Prostate gland (tissue), 2 donors: ENCODE results near the gene FAHD1. TPM values are rescaled to one million over a fixed set of nuclear protein-coding genes. Genes with fewer than 3 reads are reported as not detected.
"Not testable (repeated sequence)": the region's sequence is repeated elsewhere in the genome, so short reads cannot be mapped to it uniquely, and the experiment has no call there.

ENCODE experiments used
- DNase-seq: peaks from one replicate; pipeline ENCODE4 v3.0.0-alpha.2; 2019; ENCODE audit warnings: low spot score
- H3K27ac ChIP-seq, 2 donors: fragments of 200-600 bp; sonication (generic); 2 replicates each; pipeline ENCODE4 v1.5.1; 2017 to 2019
- H3K27me3 ChIP-seq: fragments of 200-600 bp; sonication (generic); replicated peaks from 2 replicates; pipeline ENCODE4 v1.5.1; 2019; ENCODE audit not compliant: insufficient read depth
- H3K36me3 ChIP-seq, 2 donors: fragments of 200-600 bp; sonication (generic); 1 replicate in 1 of 2; 2 replicates in 1 of 2; pipeline versions ENCODE4 v1.5.1 to v1.8.1; 2017 to 2019
- H3K4me1 ChIP-seq: fragments of 200-600 bp; sonication (generic); replicated peaks from 2 replicates; pipeline ENCODE4 v1.5.1; 2019
- H3K4me3 ChIP-seq, 2 donors: fragments of 200-600 bp; sonication (generic); 2 replicates each; pipeline ENCODE4 v1.5.1; 2017 to 2019
- H3K9me3 ChIP-seq: fragments of 200-600 bp; sonication (generic); 2 replicates; pipeline ENCODE4 v1.5.1; 2017
- CTCF ChIP-seq, 4 experiments: fragments of 200-600 bp in 2 of 4; fragments of 450-650 bp in 2 of 4; sonication (generic) in 2 of 4; IDR thresholded peaks; 1 replicate in 3 of 4; 2 replicates in 1 of 4; pipeline ENCODE4 v1.5.1; 2016 to 2019; ENCODE audit warnings: antibody characterized with exemption in 4 of 4, mild to moderate bottlenecking in 2 of 4, moderate library complexity in 2 of 4
- POLR2A ChIP-seq: fragments of 450-650 bp; IDR thresholded peaks from one replicate; pipeline ENCODE4 v1.6.1; 2016; ENCODE audit warnings: antibody characterized with exemption, mild to moderate bottlenecking
- POLR2AphosphoS5 ChIP-seq: sonication (generic); formaldehyde crosslinking; IDR thresholded peaks from one replicate; pipeline ENCODE4 v1.6.1; 2017; ENCODE audit warnings: antibody characterized with exemption
- whole genome bisulfite sequencing: methylation state at CpG from one replicate; pipeline ENCODE4 v1.1.5; 2018; 5-methylcytosine and 5-hydroxymethylcytosine counted together
- intact Hi-C: fragments of 100-400 bp; cut with DNase I; formaldehyde crosslinking; loops from one replicate; pipeline ENCODE4 v1.14.2; 2022
- total RNA-seq, 2 donors: library from RNA; depleted of rRNA; stranded (reverse); fragments of >200 nt; gene quantifications; one replicate each; pipeline ENCODE4 v1.1.0, GENCODE V29; 2016

Gene FAHD1
- total RNA-seq, 2 donors from 2014 or later: 42.3 to 45.5 TPM

- Histone ChIP-seq H3K27ac (no peak overlapping the region), H3K4me3 (no peak overlapping the region), H3K4me1 (no peaks in the 10 kb centered on the region), H3K9me3 (no peaks in the 10 kb centered on the region), H3K36me3 (no peaks in the 10 kb centered on the region), H3K27me3 (no peaks in the 10 kb centered on the region)
- DNase-seq: no peak
- WGBS: 89% methylated on average over 12 of the region's 33 CpGs
- TF ChIP-seq POLR2A (no peak), CTCF (IDR thresholded peaks at IDR 0.05) (no peak), POLR2AphosphoS5 (no peak)
- intact Hi-C loops: no loop called here
These were observed 34.0 kb upstream of the FAHD1 start for GRCh38 chr16:1792836-1793577.

GRCh38 chr16:1793578-1794220 is 33.3 kb upstream of the FAHD1 start, which contains the start of gene IGFALS:
Gene IGFALS (minus strand): TSS chr16:1793705. CDS start chr16:1793652, 53 bp downstream.
- no peaks in the 10 kb centered on the region for H3K36me3 ChIP-seq
- no peaks in the 10 kb centered on the region for H3K9me3 ChIP-seq
- H3K27me3 ChIP-seq: no peaks in the 10 kb centered on the region
- H3K4me1 ChIP-seq: no peaks in the 10 kb centered on the region
- DNase-seq: peak; percentile 4
- H3K4me3 ChIP-seq: no peak within 1 kb of the TSS
- no peak within 1 kb of the TSS for H3K27ac ChIP-seq
- no peak for TF ChIP-seq POLR2AphosphoS5
- TF ChIP-seq CTCF (IDR thresholded peaks at IDR 0.05): no peak
- TF ChIP-seq POLR2A: no peak
- 28% methylated on average over 20 of the region's 28 CpGs for WGBS
- intact Hi-C loops: no loop called here

DNA sequence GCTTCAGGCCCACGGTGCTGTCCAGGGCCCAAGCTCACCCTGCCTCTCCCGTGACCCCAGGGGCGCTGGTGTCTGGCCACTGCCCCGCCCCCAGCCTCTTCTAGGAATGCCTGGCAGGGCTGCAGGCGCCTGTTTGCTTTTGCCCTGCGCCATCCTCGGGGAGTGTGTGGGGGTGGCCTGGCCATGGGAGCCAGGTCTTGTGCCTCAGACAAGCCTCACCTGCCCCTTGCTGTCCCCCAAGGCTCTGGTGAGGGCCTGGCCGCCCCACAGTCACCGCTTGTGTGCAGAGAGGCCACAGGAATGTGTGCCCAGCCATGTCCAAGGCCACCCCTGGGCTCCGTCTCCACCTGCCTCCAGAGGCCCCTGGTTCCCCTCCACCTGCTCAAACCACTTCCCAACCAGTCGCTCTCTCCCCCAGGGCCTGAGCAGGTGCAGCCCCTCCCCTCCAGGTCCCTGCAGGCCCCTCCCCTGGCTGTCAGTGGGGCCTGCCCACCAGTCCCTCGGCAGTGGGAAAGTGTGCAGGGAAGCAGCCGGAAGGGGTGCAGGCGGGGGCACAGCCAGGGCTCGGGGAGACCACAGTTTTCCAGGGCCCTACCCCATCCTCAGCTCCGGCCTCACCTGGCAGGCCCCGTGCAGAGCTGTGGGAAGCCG is 32.7 kb upstream of the FAHD1 start:
- Histone ChIP-seq H3K4me3 (no peak overlapping the region), H3K27ac (no peak overlapping the region), H3K9me3 (no peaks in the 10 kb centered on the region), H3K4me1 (no peaks in the 10 kb centered on the region), H3K27me3 (no peaks in the 10 kb centered on the region), H3K36me3 (no peaks in the 10 kb centered on the region)
- WGBS: 33% methylated on average over 17 of the region's 18 CpGs
- no peak for TF ChIP-seq POLR2AphosphoS5
- no peak for TF ChIP-seq CTCF (IDR thresholded peaks at IDR 0.05)
- TF ChIP-seq POLR2A: no peak
- DNase-seq: no peak
- intact Hi-C loops: no loop called here

- 75% methylated on average over 31 of the region's 32 CpGs for WGBS
- no peaks in the 10 kb centered on the region for H3K36me3 ChIP-seq
- DNase-seq: peak; percentile 3
- no peaks in the 10 kb centered on the region for H3K9me3 ChIP-seq
- H3K27me3 ChIP-seq: no peaks in the 10 kb centered on the region
- no peaks in the 10 kb centered on the region for H3K4me1 ChIP-seq
- no peak overlapping the region for H3K27ac ChIP-seq
- H3K4me3 ChIP-seq: no peak overlapping the region
- intact Hi-C loops: no loop called here
- TF ChIP-seq CTCF (IDR thresholded peaks at IDR 0.05) (no peak), POLR2AphosphoS5 (no peak), POLR2A (no peak)
These were observed 31.9 kb upstream of the FAHD1 start for GRCh38 chr16:1794908-1795666.

DNA sequence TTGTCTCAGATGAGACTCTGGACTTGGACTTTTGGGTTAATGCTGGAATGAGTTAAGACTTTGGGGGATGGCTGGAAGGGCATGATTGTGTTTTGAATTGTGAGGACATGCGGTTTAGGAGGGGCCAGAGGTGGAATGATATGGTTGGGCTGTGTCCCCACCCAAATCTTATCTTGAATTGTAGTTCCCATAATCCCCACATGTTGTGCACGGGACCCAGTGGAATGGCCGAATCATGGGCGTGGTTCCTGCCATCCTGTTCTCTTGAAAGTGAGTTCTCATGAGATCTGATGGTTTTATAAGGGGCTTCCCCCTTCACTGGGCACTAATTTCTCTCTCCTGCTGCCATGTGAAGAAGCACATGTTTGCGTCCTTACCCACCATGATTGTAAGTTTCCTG is 27.7 kb upstream of the FAHD1 start:
- H3K4me1 ChIP-seq, H3K27me3 ChIP-seq, DNase-seq, H3K4me3 ChIP-seq, H3K27ac ChIP-seq, H3K36me3 ChIP-seq, intact Hi-C loops, H3K9me3 ChIP-seq: not testable (repeated sequence)
- 75% methylated on average over 5 of the region's 5 CpGs for WGBS
